Dendritic cell treated with granulocyte-macrophage colony-stimulating factor and Interleukin-4, amounts not matched to agents 40 ng/mL and 50 ng/mL, for 4 days (primary cell): ENCODE results near the gene SNRNP35.
A peak's percentile ranks its signal among the peaks of the same experiment; 100 is the strongest.
"Not testable (repeated sequence)": the region's sequence is repeated elsewhere in the genome, so short reads cannot be mapped to it uniquely, and the experiment has no call there.

Experiments
- H3K27ac Mint-ChIP-seq: one replicate; pipeline ENCODE4 v1.8.0; 2022; ENCODE audit warnings: mild to moderate bottlenecking, mixed read lengths
- H3K27me3 Mint-ChIP-seq: one replicate; pipeline ENCODE4 v1.8.0; 2022; ENCODE audit warnings: mild to moderate bottlenecking, mixed read lengths
- H3K36me3 Mint-ChIP-seq: one replicate; pipeline ENCODE4 v1.8.0; 2022; ENCODE audit warnings: low read depth, mixed read lengths
- H3K4me1 Mint-ChIP-seq: one replicate; pipeline ENCODE4 v1.8.0; 2022; ENCODE audit warnings: low read depth, mixed read lengths
- H3K4me3 Mint-ChIP-seq: one replicate; pipeline ENCODE4 v1.8.0; 2022; ENCODE audit warnings: mild to moderate bottlenecking, moderate library complexity, mixed read lengths
- H3K9me3 Mint-ChIP-seq: one replicate; pipeline ENCODE4 v1.8.0; 2022; ENCODE audit warnings: mixed read lengths
- intact Hi-C: fragments of 100-400 bp; cut with micrococcal nuclease; formaldehyde crosslinking; loops from one replicate; pipeline ENCODE4 v1.15.0; 2022

Gene SNRNP35

DNA sequence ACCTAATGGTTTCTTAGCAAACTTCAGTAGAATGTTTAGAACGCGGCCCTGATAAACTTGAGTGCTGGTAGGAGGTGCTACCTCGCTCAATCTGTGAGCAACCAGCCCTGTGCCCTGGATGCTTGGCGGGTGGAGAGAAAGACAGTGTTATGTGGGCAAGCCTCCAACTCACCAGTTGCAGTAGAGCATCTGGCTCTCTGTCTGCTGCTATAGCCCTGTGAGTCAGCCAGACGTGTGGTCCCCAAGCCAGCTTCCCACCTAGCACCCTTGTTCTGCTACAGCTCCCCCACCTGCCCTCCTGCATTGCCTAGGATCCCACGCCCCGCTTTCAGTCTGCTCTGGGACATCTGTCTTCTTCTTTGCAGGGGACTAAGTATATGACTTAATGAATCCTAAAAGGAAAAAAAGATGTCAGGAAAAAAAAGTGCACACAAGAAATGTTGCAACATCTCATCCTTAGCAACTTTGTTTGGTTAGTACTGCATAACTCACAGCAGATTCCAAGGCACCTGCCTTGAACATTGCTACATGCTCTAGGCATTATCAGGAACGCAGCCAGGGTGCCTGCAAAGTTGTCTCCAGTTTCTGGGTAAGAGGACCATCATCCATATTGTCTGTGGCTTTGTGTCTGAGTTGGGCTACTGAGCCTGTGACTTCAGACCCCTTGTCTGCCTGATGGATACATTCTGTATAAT lies 13.6 kb downstream of the SNRNP35 start:
- H3K9me3 Mint-ChIP-seq: no peaks in the 10 kb centered on the region
- no peak overlapping the region for H3K27ac Mint-ChIP-seq
- H3K4me1 Mint-ChIP-seq: no peaks in the 10 kb centered on the region
- H3K27me3 Mint-ChIP-seq: no peaks in the 10 kb centered on the region
- intact Hi-C loops: no loop called here
- peaks cover 74% of the 10 kb centered on the region for H3K36me3 Mint-ChIP-seq
- H3K4me3 Mint-ChIP-seq: no peak overlapping the region

- peaks cover 74% of the 10 kb centered on the region for H3K36me3 Mint-ChIP-seq
- intact Hi-C loops: no loop called here
- no peaks in the 10 kb centered on the region for H3K9me3 Mint-ChIP-seq
- H3K27me3 Mint-ChIP-seq: no peaks in the 10 kb centered on the region
- H3K27ac Mint-ChIP-seq: no peak overlapping the region
- no peak overlapping the region for H3K4me3 Mint-ChIP-seq
- H3K4me1 Mint-ChIP-seq: no peaks in the 10 kb centered on the region
Measured at GRCh38 chr12:123472438-123472849, 14.5 kb downstream of the SNRNP35 start.

- intact Hi-C loops: no loop called here
- no peak overlapping the region for H3K4me3 Mint-ChIP-seq
Measured at GRCh38 chr12:123474485-123475245, 16.7 kb downstream of the SNRNP35 start.

DNA sequence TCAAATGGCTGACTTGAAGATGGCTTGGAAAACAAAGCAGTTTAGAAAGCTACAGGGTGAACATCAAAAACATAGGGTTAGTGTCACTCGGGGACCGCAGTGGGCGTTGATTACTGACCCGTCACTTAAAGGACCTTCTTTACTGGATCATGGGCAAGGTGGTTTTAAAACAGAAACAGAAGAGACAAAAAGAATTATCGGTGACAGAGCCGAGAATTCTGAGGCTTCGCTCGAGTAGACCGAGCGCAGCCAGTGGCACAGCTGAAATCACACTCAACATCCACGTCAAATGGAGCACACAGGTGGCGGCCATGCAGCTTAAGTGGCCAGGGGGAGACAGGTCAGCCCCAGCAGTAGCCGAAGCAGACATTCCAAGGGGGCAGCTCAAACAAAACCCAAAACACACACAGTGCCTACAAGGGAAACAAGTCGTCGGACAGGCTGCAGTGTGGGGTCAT lies 17.3 kb downstream of the SNRNP35 start:
- H3K27me3 Mint-ChIP-seq: no peaks in the 10 kb centered on the region
- no peaks in the 10 kb centered on the region for H3K4me1 Mint-ChIP-seq
- intact Hi-C loops: no loop called here
- H3K9me3 Mint-ChIP-seq: no peaks in the 10 kb centered on the region
- H3K36me3 Mint-ChIP-seq: peaks cover 85% of the 10 kb centered on the region
- H3K27ac Mint-ChIP-seq: no peak overlapping the region
- H3K4me3 Mint-ChIP-seq: no peak overlapping the region

More at GRCh38 chr12:123474485-123475245, 16.7 kb downstream of the SNRNP35 start:
- H3K4me1 Mint-ChIP-seq: no peaks in the 10 kb centered on the region
- no peak overlapping the region for H3K27ac Mint-ChIP-seq
- no peaks in the 10 kb centered on the region for H3K27me3 Mint-ChIP-seq
- peaks cover 88% of the 10 kb centered on the region for H3K36me3 Mint-ChIP-seq
- no peaks in the 10 kb centered on the region for H3K9me3 Mint-ChIP-seq

DNA sequence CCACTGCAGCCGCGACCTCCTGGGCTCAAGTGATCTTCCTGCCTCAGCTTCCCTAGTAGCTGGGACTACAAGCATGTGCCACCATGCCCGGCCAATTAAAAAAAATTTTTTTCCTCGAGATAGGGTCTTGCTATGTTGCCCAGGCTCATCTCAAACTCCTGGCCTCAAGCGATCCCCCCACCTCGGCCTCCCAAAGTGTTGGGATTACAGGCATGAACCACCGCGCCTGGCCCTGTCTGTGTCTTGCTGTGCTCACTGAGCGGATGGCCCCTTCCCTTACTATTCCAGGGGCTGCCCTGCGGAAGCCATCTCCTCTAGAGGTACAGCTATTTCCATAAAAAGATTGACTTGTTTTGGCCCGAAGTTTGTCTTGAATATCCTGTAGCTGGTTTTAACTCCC lies 20.1 kb downstream of the SNRNP35 start:
- H3K36me3 Mint-ChIP-seq: peaks cover 58% of the 10 kb centered on the region
- intact Hi-C loops: no loop called here
- peaks cover 2% of the 10 kb centered on the region for H3K27me3 Mint-ChIP-seq
- no peak overlapping the region for H3K4me3 Mint-ChIP-seq
- H3K9me3 Mint-ChIP-seq: no peaks in the 10 kb centered on the region
- H3K27ac Mint-ChIP-seq: no peak overlapping the region
- peaks cover 11% of the 10 kb centered on the region for H3K4me1 Mint-ChIP-seq

- peaks cover 60% of the 10 kb centered on the region for H3K36me3 Mint-ChIP-seq
- peaks cover 18% of the 10 kb centered on the region for H3K4me1 Mint-ChIP-seq
- no peaks in the 10 kb centered on the region for H3K9me3 Mint-ChIP-seq
Measured at GRCh38 chr12:123478762-123479161, 20.8 kb downstream of the SNRNP35 start.

DNA sequence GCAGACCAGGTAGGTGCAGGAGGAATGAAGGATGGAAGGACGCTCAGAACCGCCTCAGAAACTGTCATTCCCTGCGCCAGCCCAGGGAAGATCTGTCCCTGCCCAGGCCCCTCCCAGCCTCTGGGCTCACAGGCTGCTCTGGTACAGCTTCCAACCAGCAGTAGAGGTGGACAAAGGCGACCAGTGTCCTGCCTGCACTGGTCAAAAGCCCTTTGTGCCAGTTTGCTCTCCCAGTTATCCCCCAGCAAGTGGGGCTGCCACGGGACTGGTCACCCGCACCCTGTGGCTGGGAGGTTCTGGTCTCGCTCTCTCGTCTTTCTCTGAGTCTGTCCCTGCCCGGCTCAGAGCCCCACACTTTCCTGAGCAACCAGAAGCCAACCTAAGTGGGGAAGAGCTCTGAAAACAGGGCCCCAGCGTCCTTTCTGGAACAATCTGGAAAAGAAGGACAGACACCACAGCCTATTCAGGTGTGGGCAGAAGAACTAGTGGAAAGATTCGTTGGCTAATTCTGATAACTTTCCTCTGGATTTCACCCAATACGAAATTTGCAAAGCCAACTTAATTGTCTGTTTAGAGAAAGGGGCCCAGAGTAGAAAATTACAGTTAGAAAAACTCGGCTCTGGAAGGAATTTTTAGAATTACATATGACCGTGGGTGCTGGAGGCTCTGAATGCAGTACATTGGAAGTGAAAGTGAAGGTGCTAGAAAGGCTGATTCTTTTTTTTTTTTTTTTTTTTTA lies 21.7 kb downstream of the SNRNP35 start:
- Mint-ChIP-seq H3K4me1 (peaks cover 26% of the 10 kb centered on the region), H3K9me3 (no peaks in the 10 kb centered on the region), H3K4me3 (no peak overlapping the region), H3K36me3 (peaks cover 62% of the 10 kb centered on the region), H3K27ac (no peak overlapping the region), H3K27me3 (peaks cover 13% of the 10 kb centered on the region)
- intact Hi-C loops: no loop called here

More at GRCh38 chr12:123478762-123479161, 20.8 kb downstream of the SNRNP35 start:
- no peak overlapping the region for H3K27ac Mint-ChIP-seq
- intact Hi-C loops: no loop called here
- no peak overlapping the region for H3K4me3 Mint-ChIP-seq
- H3K27me3 Mint-ChIP-seq: peaks cover 4% of the 10 kb centered on the region

GRCh38 chr12:123481251-123481650 lies 23.3 kb downstream of the SNRNP35 start:
- H3K9me3 Mint-ChIP-seq, H3K27ac Mint-ChIP-seq, intact Hi-C loops, H3K4me3 Mint-ChIP-seq: not testable (repeated sequence)
- Mint-ChIP-seq H3K36me3 (peaks cover 50% of the 10 kb centered on the region), H3K27me3 (peaks cover 28% of the 10 kb centered on the region), H3K4me1 (peaks cover 27% of the 10 kb centered on the region)

- peaks cover 34% of the 10 kb centered on the region for H3K36me3 Mint-ChIP-seq
- H3K4me3 Mint-ChIP-seq: no peak overlapping the region
- no peaks in the 10 kb centered on the region for H3K9me3 Mint-ChIP-seq
- intact Hi-C loops: no loop called here
- peaks cover 27% of the 10 kb centered on the region for H3K4me1 Mint-ChIP-seq
- peaks cover 32% of the 10 kb centered on the region for H3K27me3 Mint-ChIP-seq
- peak overlapping the region; percentile 69 for H3K27ac Mint-ChIP-seq
Measured at GRCh38 chr12:123482876-123483275, 24.9 kb downstream of the SNRNP35 start.

- intact Hi-C loops: no loop called here
- no peaks in the 10 kb centered on the region for H3K9me3 Mint-ChIP-seq
Measured at GRCh38 chr12:123483602-123484248, 25.8 kb downstream of the SNRNP35 start.

DNA sequence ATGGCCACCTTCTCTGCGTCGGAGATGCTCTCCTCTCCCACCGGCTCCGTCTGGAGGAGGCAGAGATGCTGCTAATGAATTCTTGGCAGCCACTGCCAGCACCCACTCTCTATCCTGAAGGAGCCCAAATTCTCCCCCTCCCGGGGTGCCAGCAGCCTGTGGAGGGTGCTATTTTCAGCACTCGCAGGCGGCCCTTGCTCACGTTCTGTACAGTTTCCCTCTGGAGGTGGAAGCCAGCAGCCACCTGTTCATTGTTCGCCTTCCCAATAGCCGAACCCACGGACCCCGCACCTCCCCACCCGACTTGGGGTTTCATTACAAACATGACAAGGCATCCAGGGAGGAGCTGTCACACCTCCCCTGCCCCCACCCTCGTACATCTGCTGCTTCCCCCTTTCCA lies 27.8 kb downstream of the SNRNP35 start:
- H3K36me3 Mint-ChIP-seq: peaks cover 13% of the 10 kb centered on the region
- no peak overlapping the region for H3K27ac Mint-ChIP-seq
- no peak overlapping the region for H3K4me3 Mint-ChIP-seq
- intact Hi-C loops: no loop called here
- H3K27me3 Mint-ChIP-seq: peaks cover 41% of the 10 kb centered on the region
- peaks cover 27% of the 10 kb centered on the region for H3K4me1 Mint-ChIP-seq
- H3K9me3 Mint-ChIP-seq: no peaks in the 10 kb centered on the region

More at GRCh38 chr12:123483602-123484248, 25.8 kb downstream of the SNRNP35 start:
- Mint-ChIP-seq H3K27ac (peak overlapping the region; percentile 21), H3K4me3 (no peak overlapping the region), H3K4me1 (peaks cover 27% of the 10 kb centered on the region), H3K36me3 (peaks cover 25% of the 10 kb centered on the region), H3K27me3 (peaks cover 38% of the 10 kb centered on the region)

DNA sequence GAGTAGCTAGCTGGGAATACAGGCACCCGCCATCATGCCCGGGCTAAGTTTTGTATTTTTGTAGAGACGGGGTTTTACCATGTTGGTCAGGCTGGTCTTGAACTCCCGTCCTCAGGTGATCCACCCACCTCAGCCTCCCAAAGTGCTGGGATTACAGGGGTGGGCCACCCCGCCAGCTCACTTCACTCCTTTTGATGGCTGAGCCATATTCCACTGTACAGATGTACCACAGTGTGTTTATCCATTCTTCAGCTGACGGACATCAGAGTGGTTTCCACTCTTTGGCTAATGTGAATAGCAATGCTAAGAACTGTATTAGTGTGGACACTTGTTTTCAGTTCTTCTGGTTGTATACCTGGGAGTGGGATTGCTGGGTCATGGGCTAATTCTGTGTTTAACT lies 29.5 kb downstream of the SNRNP35 start:
- intact Hi-C loops: no loop called here
- Mint-ChIP-seq H3K4me1 (peaks cover 27% of the 10 kb centered on the region), H3K9me3 (no peaks in the 10 kb centered on the region), H3K27me3 (peaks cover 39% of the 10 kb centered on the region), H3K36me3 (peaks cover 13% of the 10 kb centered on the region), H3K27ac (no peak overlapping the region), H3K4me3 (no peak overlapping the region)

- H3K27ac Mint-ChIP-seq: no peak overlapping the region
- intact Hi-C loops: no loop called here
Measured at GRCh38 chr12:123488539-123489230, 30.7 kb downstream of the SNRNP35 start.

More at GRCh38 chr12:123488539-123489230, 30.7 kb downstream of the SNRNP35 start:
- H3K4me3 Mint-ChIP-seq: no peak overlapping the region
- peaks cover 40% of the 10 kb centered on the region for H3K27me3 Mint-ChIP-seq
- no peaks in the 10 kb centered on the region for H3K9me3 Mint-ChIP-seq
- H3K36me3 Mint-ChIP-seq: peaks cover 17% of the 10 kb centered on the region
- H3K4me1 Mint-ChIP-seq: peaks cover 26% of the 10 kb centered on the region
